Ovary (tissue), 3 donors: ENCODE results near the gene KRT222.

ENCODE experiments used
- EP300 ChIP-seq: sonication (generic); formaldehyde crosslinking; IDR thresholded peaks from one replicate; pipeline ENCODE4 v1.6.1; 2017; ENCODE audit warnings: antibody characterized with exemption
- POLR2A ChIP-seq: fragments of 450-650 bp; IDR thresholded peaks from one replicate; pipeline ENCODE4 v1.6.1; 2017; ENCODE audit warnings: antibody characterized with exemption, mild to moderate bottlenecking, moderate library complexity
- TF ChIP-seq, protein P1 (sequence below), 3 donors: fragments of 450-650 bp in 2 of 3; fragments of 200-600 bp in 1 of 3; IDR thresholded peaks; one replicate each; pipeline versions ENCODE4 v1.5.1 to v1.8.0; 2016 to 2022; ENCODE audit warnings: antibody characterized with exemption in 3 of 3, mild to moderate bottlenecking in 1 of 3
- donor health status: DM: no; HTN: no; CAD: no.

DNA sequence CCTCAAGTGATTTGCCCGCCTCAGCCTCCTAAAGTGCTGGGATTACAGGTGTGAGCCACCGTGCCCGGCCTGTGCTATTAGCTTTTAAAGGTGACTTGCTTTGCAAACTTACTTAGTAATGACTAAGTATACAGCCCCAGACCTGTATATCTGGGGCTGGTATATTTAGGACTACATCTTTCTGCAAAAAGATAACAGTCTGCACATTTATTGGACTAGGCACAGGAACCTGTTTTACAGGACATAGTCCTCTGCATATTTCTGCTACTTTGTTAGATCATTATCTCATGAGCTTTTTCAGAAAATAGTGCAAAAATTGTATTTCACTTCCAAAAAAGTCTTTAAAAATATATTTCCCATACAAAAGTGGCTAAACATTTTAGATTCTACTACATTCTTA is 37.3 kb upstream of the KRT222 start:
- TF ChIP-seq, protein P1, sequence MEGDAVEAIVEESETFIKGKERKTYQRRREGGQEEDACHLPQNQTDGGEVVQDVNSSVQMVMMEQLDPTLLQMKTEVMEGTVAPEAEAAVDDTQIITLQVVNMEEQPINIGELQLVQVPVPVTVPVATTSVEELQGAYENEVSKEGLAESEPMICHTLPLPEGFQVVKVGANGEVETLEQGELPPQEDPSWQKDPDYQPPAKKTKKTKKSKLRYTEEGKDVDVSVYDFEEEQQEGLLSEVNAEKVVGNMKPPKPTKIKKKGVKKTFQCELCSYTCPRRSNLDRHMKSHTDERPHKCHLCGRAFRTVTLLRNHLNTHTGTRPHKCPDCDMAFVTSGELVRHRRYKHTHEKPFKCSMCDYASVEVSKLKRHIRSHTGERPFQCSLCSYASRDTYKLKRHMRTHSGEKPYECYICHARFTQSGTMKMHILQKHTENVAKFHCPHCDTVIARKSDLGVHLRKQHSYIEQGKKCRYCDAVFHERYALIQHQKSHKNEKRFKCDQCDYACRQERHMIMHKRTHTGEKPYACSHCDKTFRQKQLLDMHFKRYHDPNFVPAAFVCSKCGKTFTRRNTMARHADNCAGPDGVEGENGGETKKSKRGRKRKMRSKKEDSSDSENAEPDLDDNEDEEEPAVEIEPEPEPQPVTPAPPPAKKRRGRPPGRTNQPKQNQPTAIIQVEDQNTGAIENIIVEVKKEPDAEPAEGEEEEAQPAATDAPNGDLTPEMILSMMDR (IDR thresholded peaks at IDR 0.05): no peak
- TF ChIP-seq POLR2A: no peak
- TF ChIP-seq EP300: no peak
